RCC 7860 (cell line): ENCODE data around the gene PCSK1.

Source experiments
- DNase-seq: peaks from one replicate; pipeline ENCODE4 v3.0.0-alpha.2; 2015; ENCODE audit warnings: low spot score
- FAIRE-seq: peaks from 2 replicates; lab custom pipeline; 2012; peaks lifted over from hg19 to GRCh38; lab: Jason Lieb, UNC

PCSK1 gene

DNA sequence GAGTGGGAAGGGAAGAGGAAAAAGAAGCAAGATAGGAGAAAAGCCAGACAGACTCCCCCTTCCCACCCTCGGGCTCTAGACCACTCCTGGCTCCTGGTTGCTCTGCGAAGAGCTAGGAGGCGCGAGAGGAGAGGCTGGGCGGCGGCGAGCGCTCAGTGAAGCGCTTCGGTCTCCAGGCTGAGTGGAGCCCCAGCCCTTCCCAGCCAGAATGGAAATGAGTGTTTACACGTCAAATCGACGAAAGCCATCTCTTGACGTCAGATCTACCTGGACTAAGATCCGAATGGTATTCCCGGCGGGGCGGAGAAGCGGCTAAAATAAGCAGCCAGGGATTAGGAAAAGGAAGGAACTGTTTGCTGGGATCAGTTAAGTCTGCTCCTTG is at the start of gene PCSK1:
TSS of gene PCSK1 (minus strand) at position 183 of the 382 bp plus-strand sequence. CDS start 206 bp downstream, outside the sequence.
- no peak for DNase-seq
- no peak for FAIRE-seq

DNA sequence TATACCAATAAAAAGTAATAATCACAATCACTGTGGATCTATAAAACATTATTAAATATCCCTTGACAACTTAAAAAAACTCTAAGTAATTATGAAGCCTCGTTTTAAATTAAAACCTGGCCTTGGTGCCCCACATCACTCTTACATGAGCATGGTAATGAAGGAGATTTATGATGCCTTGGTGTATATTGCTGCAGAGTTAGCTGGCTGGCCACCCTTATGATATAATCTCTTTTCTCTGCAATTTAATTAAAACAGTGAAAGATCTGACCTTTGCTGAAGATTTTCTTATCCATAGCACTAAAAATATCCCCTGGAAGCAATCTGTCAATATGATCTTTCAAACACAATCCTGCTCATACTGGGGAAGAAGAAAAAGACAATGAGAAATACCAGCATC is 48.8 kb upstream of the PCSK1 start:
- no peak for DNase-seq
- no peak for FAIRE-seq

DNA sequence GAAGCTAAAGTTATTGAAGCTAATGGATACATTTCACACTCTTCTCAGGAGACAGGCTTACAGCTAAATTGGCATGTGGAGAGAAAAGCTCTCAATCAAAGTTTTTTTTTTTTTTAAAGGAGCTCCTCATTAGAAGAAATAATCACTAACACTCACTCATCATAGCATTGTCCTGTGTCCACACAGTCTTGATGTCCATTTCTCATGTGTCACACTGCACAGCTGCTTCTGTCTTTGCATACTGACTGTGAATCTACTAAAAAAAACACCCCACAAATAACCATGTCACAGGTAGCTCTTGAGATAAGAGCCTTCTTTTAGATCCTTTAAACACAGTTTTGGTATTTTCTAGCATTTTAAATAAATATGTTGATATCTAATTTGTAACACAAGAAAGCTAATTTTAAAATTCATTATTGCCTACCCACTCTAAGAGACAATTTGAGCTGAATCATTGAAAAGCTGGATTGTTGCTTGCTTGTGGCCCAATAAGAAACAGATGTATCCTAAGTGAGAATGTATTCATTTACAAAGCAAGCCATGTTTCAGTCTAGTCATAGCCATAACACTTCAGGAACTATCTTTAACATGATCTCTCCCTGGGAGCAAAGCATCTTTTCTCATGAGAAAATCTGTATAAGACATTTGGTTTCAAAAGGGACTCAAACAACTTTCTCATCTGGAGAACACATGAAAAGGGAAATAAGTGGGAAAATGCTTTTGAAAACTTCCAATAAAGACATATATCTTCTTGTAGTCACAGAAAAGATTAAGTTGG is 48.1 kb upstream of the PCSK1 start:
- DNase-seq (no peak), FAIRE-seq (no peak)

DNA sequence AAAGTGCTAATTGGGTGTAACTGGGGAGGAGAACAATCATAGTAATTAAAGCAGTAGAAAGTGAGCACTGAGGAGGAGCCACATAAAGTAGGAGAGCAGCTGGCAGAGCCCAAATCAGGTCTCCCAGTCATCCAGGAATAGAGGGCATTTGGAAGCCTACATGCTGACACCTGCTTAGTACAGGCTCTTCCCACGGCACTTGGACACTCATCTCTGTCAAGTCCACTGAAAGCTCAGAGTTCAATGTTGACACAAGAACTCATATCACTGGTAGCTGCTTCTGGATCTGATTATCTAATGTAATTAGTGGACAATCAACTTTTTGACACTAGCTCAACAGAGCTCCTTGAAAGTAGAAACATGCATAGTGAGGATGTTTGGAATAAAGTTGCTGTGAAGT is 45.9 kb upstream of the PCSK1 start:
- FAIRE-seq: no peak
- DNase-seq: no peak

DNA sequence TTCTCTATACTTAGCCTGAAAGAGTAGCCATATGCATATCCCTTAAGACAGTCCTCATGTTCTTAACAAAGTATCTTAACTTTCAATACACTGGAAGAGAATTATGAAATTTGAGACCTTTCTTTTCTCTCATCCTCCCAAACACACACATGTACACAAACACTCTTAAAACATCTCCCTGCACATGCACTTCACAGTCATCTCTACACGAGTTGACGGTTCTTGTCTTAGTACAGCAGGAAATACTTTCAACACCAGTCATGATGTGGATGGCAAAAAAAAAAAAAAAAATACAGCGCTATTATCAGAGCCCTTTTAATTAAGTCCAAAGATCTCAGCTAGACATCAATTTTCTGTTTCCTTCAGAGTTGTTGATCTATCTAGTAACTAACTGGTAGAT is 43.6 kb upstream of the PCSK1 start:
- DNase-seq (no peak), FAIRE-seq (no peak)

DNA sequence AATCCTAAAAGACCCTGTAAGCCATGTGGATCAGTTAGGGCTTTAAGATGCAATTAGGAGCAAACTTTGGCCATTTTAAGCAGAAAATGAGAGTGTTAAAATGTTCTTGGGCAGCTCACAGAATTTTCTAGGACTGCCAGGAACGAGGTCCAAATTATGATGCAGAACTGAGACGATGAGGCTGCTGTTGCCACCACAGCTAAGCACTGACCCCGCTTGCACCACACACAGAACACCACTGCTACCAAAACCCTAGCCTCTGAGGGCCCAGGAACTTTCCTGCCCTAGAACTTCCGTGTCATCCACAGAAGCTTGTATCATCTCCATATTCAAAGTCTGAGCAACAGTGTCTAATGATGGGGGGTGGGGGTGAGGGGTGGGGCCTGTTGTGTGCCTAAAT is 41.0 kb upstream of the PCSK1 start:
- FAIRE-seq (no peak), DNase-seq (no peak)

DNA sequence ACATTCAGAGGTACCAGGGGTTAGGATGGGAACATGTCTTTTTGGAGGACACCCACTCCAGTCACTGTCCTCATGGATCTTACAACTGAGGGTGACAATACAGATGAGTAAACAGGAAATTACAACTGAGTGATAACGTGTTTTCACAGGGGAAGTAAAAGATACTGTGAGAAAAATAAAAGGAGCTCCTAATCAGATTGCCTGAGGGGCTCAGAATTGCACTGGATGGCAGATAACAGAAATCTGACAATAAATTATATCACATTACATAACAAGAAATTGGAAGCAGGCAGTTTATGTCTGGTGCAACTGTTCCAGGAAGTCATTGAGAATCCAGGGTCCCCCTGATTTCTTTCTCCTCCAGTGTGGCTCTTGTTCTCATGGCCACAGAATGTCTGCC is 40.1 kb upstream of the PCSK1 start:
- no peak for DNase-seq
- no peak for FAIRE-seq

DNA sequence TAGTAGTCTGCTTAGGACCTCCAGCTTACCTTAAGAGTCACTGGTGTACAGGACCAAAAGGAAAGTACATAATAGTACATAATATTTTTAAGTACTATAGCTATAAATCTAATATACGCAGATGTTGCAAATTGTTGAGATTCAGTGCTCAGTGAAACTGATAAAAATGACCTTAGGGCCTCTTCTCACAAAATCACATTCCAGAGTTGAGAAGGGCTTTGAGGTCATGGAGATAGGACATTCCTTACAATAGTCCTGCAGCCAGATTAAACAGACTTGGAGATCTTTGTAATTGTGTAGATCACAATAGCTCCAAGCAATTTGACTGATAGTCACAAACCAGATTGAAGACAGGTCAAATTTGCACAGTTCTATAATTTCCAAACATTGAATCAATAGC is 37.7 kb upstream of the PCSK1 start:
- FAIRE-seq (no peak), DNase-seq (no peak)

DNA sequence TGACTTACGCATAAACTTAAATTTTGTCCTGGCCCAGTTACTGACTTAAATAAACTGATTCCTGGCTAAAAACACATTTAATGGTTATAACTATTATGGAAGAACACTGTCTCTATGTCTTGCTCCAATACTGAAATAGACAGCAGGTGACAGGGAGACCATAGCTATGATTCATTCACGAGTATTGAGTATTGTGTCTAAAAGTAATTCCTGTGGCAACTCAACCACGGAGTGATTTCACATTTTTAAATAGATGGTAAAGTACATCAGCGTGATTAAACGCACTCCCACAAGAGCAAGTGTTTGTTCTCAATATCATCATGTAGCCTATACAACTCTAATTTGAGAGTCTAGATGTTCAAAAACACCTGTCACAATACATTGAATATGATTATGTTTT is 35.9 kb upstream of the PCSK1 start:
- DNase-seq: peak; percentile 34
- FAIRE-seq: no peak

DNA sequence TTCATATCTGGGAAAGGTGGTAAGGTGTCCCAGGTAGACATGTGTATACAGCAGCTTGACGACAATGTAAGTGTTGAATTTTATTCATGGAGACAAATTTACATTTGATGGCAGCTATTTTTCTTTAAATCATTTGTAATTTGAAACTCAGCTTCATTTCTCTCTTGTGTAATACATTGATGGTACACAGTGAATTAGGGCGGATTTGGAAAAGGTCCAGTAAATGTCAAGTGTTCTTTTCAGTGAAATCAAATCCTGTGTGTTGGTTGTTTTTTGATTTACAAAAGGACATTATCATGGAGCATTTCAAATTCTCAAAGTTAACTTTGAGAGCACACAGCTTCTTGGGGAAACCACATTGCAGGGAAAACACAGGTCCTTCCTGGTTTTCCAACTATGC is 30.0 kb upstream of the PCSK1 start:
- DNase-seq (no peak), FAIRE-seq (no peak)

DNA sequence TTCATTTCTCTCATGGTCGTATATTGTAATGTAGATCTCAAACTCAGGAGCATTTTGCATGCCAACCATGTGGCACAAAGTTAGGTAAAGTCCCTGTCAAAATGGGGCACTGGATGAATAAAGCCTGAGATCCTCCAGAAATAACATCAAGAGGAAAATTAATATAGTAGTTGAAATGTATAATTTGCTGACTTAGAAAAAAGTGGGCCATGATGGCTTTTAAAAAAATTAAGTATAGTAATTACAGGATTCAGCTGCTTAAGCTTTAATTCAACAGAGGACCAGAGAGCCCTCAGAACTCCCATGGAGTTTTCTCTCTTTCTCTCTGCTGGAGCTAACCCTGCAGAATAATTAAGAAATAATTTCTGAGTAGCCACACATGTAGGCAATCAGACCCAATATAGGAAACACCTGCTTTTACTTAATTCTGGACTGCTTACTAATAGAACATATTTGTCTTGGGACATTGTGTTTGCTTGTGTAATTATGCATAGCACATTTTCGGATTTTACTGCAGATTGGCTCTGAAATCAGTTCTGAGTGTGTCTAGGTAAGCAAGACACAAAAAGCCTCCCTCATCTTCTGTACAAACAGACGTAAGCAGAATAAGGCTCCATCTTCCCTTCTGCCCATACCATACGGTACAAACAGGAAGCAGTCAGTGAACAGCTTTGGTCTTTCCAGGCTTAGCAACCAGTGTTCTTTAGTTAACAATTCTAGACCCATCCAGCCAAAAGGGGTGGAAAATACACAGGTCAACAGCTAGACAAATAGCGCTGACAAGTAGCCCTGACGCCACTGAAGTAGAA is 26.5 kb upstream of the PCSK1 start:
- no peak for FAIRE-seq
- no peak for DNase-seq

DNA sequence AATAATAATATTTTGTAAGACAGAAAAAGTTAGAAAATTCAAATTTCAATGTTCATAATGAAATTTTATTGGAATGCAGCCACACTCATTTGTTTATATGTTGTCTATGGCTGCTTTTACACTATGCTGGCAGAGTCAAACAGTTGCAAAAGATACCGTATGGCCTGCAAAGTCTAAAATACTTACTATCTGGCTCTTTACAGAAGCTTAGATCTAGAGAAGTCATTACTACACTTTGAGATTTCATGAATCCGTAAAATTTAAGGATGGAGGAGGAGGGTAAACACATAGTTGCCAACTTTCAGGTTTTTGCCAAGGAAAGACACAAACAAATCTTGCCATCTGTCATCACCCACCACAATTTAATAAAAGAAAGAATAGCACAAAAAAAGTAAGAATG is 25.1 kb upstream of the PCSK1 start:
- no peak for FAIRE-seq
- DNase-seq: no peak

DNA sequence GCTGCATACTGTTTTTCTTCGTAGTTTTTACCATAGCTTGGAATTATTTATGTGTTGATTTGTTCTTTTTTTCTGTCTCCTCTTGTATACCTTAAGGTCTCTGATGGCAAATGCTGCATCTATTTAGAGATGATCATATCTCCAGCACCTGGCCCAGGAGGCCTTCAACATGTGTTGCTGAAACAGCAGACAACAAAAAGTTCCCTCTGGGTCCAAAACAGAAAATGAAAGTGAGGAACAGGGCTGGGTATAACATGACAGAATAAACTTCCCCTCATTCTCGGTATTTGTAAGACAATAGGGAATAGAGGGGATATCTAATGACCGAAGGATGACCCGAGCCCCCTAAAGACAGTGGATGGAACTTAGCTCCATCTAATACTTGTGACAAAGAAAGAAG is 22.7 kb upstream of the PCSK1 start:
- no peak for FAIRE-seq
- no peak for DNase-seq

DNA sequence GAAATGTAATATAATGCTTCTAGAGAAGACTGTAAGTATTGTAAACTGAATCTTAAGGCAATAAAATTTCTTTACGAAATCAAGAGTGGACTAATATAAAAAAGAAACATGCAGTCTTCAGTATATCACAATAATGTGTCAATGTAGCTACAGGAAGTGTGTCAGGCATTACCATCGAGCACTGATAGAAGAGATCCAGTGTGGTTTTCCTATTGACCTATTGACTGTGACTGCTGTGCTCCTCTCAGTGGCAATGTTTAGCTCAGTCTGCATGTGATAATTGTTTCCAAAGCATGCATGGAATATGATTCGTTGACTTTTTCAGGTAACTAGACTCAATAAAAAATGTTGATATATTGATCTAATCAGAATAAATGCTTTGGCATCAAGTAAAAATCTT is 20.3 kb upstream of the PCSK1 start:
- DNase-seq (no peak), FAIRE-seq (no peak)

DNA sequence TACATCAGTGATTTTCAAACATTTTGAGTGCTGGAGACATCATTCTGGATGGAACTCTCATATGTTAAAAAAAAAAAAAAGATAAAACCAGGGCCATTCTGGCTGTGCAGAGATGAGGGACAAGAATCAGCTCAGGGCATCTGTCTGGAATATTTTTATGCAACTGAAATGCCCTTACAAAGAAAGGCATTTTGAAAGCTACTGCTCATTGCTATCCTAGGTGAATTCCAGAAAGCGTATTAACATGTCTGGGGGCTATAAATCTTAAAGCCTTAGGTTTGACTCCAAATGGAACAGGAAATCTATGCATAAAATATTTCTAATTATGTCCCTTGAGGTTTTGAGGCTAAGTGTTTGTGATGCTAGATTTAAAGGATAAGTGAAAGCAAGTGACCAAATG is 14.9 kb upstream of the PCSK1 start:
- FAIRE-seq (no peak), DNase-seq (no peak)

DNA sequence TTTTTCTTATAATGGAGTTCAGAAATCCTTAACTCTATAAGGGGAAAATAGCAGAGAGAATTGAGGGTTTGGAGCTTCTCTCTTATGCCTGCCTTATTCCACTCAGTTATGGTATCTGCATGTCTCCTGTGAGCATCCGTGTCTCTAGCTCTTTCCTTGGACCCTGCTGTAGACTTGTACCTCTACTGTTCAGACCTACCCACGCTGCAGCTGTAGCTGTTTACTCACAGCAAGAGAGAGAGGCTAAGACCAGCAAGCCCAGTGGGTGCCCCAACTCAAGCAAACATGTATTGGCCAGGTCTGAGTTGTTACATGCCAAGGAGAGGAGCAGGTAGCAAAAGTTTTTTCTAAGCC is 7.1 kb upstream of the PCSK1 start:
- DNase-seq (no peak), FAIRE-seq (no peak)

DNA sequence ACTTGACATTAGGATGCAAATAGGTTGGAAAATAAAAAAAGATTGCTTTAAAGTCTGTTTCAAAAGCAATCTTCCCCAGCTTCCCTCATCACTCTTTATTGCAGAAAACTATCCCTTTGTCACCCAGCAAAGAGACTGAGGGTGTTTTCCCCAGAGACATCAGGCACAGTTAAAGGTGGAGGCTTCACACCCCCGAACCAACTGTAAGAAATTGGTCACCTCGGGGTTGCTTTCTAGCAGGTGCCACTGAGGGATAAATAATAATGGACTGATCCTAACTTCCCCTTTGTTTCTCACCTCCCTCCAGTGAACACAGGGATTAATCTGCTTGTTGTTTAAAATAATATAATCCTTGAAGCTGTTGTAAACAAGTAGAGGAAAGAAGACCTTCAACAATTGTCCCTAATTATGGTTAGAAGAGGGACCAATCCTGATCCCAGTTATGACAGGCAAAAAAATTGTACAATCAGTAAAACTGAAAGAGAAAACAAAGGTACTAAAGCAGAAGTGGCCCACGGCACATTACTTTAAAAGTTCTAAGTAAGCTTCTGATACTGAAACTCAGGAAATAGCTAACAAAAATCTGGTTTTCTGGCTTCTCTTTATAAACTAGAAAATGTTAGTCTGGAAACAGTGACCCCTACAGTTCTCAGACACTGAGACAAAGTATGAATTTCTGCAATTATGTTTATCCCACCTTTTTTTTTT is 6.6 kb upstream of the PCSK1 start:
- no peak for FAIRE-seq
- no peak for DNase-seq

DNA sequence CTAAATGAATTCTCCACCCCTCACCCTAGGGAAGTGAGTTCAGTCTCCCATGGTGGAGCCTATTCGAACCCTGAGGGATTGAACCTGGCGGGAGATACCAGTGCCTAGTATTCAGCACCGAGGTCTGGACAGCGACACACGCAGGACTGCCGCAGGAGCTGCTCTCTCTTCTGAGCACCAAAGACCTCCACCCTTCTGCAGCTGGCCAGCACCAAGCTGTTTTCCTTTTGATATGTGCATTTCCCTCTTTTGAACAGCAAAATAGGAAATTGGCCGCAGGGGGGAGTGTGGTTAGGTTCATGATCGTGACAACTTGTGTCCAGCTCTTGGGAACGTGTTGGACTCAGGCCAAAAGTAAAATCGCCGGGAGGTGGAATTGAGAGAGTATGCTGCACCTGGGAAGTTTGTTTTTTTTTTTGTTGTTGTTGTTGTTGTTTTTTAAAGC is 1.2 kb upstream of the PCSK1 start:
- FAIRE-seq (no peak), DNase-seq (no peak)

DNA sequence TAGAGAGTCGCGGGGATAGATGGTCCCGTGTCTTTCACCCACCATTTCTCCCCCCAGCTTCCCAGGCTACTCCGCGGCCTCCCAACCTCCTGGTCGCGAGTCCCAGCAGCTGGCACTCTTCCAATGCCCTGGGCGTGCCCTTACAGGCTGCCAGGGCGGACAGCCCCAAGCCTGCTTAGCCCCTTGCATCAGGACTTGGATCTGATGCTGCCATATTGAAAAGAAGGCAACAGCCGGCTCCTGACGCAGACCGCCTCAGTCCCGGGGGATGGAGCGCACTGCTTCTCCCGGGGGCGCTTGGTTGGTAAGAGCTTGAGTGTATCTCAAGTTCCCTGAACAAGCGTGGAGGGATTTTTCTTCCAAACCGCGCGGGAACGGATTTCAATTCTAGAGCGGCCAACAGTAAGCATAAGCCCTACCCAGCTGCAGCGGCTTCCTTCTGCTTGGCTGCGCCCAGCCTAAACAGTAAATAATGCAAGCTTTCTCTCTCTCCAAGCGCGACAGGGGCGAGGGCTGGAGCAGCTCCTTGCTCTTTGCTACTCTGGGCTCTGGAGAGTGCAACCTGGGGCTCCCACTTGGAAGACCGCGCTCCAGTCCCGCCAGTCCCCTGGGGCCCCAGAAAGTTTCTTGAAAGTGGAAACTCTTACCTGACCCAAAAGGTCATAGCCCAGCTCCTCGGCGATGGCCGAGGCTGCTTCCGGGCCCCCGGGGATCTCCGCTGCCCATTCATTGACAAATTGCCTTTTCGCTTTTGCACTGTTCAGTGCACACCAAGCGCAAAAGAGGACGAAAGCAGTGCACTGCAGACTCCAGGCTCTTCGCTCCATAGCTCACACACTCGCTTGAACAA is 607 bp downstream of the PCSK1 start:
- FAIRE-seq (no peak), DNase-seq (no peak)

DNA sequence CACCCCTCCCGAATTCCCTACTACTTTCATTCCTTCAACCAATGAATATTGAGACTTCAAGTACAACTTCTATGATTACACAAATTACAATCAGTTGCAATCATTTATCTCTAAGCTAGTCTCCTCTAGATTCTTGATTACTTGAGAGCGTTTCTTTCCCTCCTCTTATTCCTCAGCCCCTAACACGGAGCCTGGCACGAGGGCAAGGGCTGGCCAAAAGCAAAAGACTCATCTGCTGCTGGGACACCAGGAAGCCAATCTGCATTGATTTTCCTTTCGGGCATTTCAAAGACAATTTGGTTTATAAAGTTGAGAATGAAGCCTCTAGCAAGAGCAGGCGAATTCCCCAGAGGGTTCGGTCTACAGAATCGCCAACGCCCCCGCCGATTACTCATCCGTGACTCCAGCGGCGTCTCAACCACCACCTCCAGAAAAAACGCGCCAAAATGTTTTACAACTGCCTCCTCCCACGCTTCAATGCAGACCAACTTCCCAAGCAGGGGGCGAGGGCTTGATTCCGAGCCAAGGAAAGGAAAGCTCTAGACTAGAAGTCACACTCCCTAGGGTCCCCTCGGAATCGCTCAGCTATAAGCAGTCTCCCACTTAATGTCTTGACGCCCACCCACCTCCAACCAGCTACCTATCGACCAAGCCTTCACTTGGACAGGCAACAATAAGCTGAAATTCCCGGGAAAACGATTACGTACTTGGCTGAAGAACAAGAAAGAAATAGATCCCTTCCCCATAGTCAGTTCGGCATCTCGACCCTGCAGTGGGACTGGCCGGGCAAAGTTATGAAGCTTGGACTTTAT is 1.5 kb downstream of the PCSK1 start:
- FAIRE-seq: no peak
- DNase-seq: no peak
